Neural progenitor cell (in vitro differentiated cells): ENCODE measurements around the gene ITGA3. TPM values are rescaled to one million over a fixed set of nuclear protein-coding genes. Genes with fewer than 3 reads are reported as not detected.

Experiments used
- DNase-seq: peaks from one replicate; pipeline ENCODE4 v3.0.0-alpha.2; 2016; ENCODE audit warnings: low spot score
- H2AFZ ChIP-seq: fragments of 200-600 bp; sonication (generic); replicated peaks from 2 replicates; pipeline ENCODE4 v1.6.1; 2016; ENCODE audit warnings: antibody characterized with exemption
- H3F3A ChIP-seq: fragments of 200-600 bp; sonication (generic); 2 replicates; pipeline ENCODE4 v1.6.1; 2016; ENCODE audit warnings: antibody characterized with exemption, low read depth
- H3K27ac ChIP-seq: fragments of 200-600 bp; sonication (generic); 2 replicates; pipeline ENCODE4 v1.5.1; 2016; ENCODE audit warnings: mild to moderate bottlenecking
- H3K27me3 ChIP-seq: fragments of 200-600 bp; sonication (generic); 2 replicates; pipeline ENCODE4 v1.6.1; 2016; ENCODE audit warnings: mild to moderate bottlenecking, moderate library complexity
- H3K36me3 ChIP-seq: fragments of 200-600 bp; sonication (generic); 2 replicates; pipeline ENCODE4 v1.5.1; 2016
- H3K4me1 ChIP-seq: fragments of 200-600 bp; sonication (generic); 2 replicates; pipeline ENCODE4 v1.6.1; 2016; ENCODE audit warnings: mixed run types
- H3K4me2 ChIP-seq: fragments of 200-600 bp; sonication (generic); 2 replicates; pipeline ENCODE4 v1.6.1; 2016
- H3K4me3 ChIP-seq: fragments of 200-600 bp; sonication (generic); 2 replicates; pipeline ENCODE4 v1.5.1; 2016
- H3K79me2 ChIP-seq: fragments of 200-600 bp; sonication (generic); 2 replicates; pipeline ENCODE4 v1.6.1; 2016; ENCODE audit warnings: low read depth
- H3K9ac ChIP-seq: fragments of 200-600 bp; sonication (generic); 2 replicates; pipeline ENCODE4 v1.6.1; 2016
- H3K9me3 ChIP-seq: fragments of 200-600 bp; sonication (generic); 2 replicates; pipeline ENCODE4 v1.5.1; 2016; ENCODE audit warnings: low read depth
- H4K20me1 ChIP-seq: fragments of 200-600 bp; sonication (generic); 2 replicates; pipeline ENCODE4 v1.6.1; 2016; ENCODE audit warnings: low read depth
- H3K27ac Mint-ChIP-seq: 3 replicates; pipeline ENCODE4 v1.8.0; 2021; ENCODE audit warnings: mixed read lengths
- H3K27me3 Mint-ChIP-seq: 2 replicates; pipeline ENCODE4 v1.8.0; 2022; ENCODE audit warnings: low read depth, mild to moderate bottlenecking, inconsistent platforms, moderate library complexity, mixed read lengths; ENCODE audit not compliant: insufficient read depth
- H3K36me3 Mint-ChIP-seq: 3 replicates; pipeline ENCODE4 v1.8.0; 2021; ENCODE audit warnings: mixed read lengths
- H3K4me1 Mint-ChIP-seq: 3 replicates; pipeline ENCODE4 v1.8.0; 2021; ENCODE audit warnings: mixed read lengths
- H3K4me3 Mint-ChIP-seq: 3 replicates; pipeline ENCODE4 v1.8.0; 2021; ENCODE audit warnings: mild to moderate bottlenecking, moderate library complexity, mixed read lengths
- H3K9me3 Mint-ChIP-seq: 3 replicates; pipeline ENCODE4 v1.8.0; 2020; ENCODE audit warnings: mixed read lengths
- EZH2 ChIP-seq: fragments of 200-600 bp; sonication (generic); IDR thresholded peaks from 2 replicates; pipeline ENCODE4 v1.6.1; 2017; ENCODE audit warnings: antibody characterized with exemption, mild to moderate bottlenecking, moderate library complexity
- EZH2phosphoT487 ChIP-seq: fragments of 200-600 bp; sonication (generic); IDR thresholded peaks from 2 replicates; pipeline ENCODE4 v1.6.1; 2017; ENCODE audit warnings: antibody characterized with exemption
- total RNA-seq: library from RNA; depleted of rRNA; stranded (reverse); fragments of >200 nt; gene quantifications from 2 replicates; pipeline ENCODE4 v1.2.3, GENCODE V29; 2015; ENCODE audit warnings: low replicate concordance
- TF ChIP-seq, protein P1 (sequence below): fragments of 200-600 bp; sonication (generic); IDR thresholded peaks from 2 replicates; pipeline ENCODE4 v1.5.1; 2017; ENCODE audit warnings: antibody characterized with exemption, mild to moderate bottlenecking

ITGA3 gene
- total RNA-seq, 1 donor from 2014 or later, result 7.7 TPM

DNA sequence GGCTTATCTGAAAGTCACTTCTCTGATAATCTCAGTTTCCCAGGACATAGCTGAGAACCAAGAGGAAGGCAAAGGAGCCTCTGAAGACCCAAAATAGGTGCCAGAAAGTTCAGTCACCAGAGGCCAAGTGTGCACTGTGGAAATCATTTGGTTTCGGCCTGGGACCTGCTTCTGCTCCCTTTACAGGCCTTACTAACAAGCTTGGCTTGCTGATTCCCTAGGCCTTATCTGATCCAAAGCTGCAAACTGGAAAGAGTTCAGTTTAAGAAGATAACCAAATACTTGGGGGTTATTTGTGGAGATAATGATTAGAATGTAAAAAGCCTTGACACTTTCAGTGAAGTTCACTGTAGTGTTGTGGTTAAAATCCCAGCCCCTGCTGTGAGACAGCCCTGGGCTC, 17.0 kb downstream of the ITGA3 start:
- H3K36me3 ChIP-seq, result no peaks in the 10 kb centered on the region
- no peaks in the 10 kb centered on the region for H3K4me1 ChIP-seq
- no peak overlapping the region for H3K9ac ChIP-seq
- Mint-ChIP-seq H3K27ac (no peak overlapping the region), H3K4me1 (peaks cover 2% of the 10 kb centered on the region), H3K27me3 (peaks cover 7% of the 10 kb centered on the region), H3K9me3 (no peaks in the 10 kb centered on the region), H3K4me3 (no peak overlapping the region), H3K36me3 (no peaks in the 10 kb centered on the region)
- no peaks in the 10 kb centered on the region for H3F3A ChIP-seq
- H3K4me2 ChIP-seq, result no peak overlapping the region
- H4K20me1 ChIP-seq, result no peaks in the 10 kb centered on the region
- no peaks in the 10 kb centered on the region for H3K9me3 ChIP-seq
- no peak overlapping the region for H2AFZ ChIP-seq
- H3K27me3 ChIP-seq, result no peaks in the 10 kb centered on the region
- H3K79me2 ChIP-seq, result no peaks in the 10 kb centered on the region
- H3K4me3 ChIP-seq, result no peak overlapping the region
- DNase-seq, result no peak
- TF ChIP-seq EZH2phosphoT487 (no peak), EZH2 (no peak)
- TF ChIP-seq, protein P1, sequence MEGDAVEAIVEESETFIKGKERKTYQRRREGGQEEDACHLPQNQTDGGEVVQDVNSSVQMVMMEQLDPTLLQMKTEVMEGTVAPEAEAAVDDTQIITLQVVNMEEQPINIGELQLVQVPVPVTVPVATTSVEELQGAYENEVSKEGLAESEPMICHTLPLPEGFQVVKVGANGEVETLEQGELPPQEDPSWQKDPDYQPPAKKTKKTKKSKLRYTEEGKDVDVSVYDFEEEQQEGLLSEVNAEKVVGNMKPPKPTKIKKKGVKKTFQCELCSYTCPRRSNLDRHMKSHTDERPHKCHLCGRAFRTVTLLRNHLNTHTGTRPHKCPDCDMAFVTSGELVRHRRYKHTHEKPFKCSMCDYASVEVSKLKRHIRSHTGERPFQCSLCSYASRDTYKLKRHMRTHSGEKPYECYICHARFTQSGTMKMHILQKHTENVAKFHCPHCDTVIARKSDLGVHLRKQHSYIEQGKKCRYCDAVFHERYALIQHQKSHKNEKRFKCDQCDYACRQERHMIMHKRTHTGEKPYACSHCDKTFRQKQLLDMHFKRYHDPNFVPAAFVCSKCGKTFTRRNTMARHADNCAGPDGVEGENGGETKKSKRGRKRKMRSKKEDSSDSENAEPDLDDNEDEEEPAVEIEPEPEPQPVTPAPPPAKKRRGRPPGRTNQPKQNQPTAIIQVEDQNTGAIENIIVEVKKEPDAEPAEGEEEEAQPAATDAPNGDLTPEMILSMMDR, result no peak
- H3K27ac ChIP-seq, result no peak overlapping the region

DNA sequence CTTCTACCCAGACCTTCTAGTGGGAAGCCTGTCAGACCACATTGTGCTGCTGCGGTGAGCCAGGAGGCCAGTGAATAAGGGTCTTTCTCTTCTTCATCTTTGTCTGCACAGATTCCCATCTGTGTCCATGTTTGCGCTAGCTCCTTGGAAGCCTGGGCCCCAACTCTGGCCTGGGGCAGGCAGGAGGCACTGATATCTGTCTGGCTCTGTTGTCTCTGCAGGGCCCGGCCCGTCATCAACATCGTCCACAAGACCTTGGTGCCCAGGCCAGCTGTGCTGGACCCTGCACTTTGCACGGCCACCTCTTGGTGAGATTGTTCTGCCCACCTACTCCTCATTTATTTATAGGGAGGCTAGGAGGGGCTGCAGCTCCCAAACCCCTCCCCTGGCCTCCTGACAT, 18.3 kb downstream of the ITGA3 start:
- Histone ChIP-seq H3F3A (no peaks in the 10 kb centered on the region), H3K4me2 (no peak overlapping the region), H3K9me3 (no peaks in the 10 kb centered on the region), H3K9ac (no peak overlapping the region), H3K36me3 (no peaks in the 10 kb centered on the region), H2AFZ (no peak overlapping the region), H3K27ac (no peak overlapping the region), H4K20me1 (no peaks in the 10 kb centered on the region), H3K4me1 (no peaks in the 10 kb centered on the region), H3K79me2 (no peaks in the 10 kb centered on the region), H3K27me3 (no peaks in the 10 kb centered on the region), H3K4me3 (no peak overlapping the region)
- Mint-ChIP-seq H3K9me3 (no peaks in the 10 kb centered on the region), H3K27ac (no peak overlapping the region), H3K27me3 (peaks cover 7% of the 10 kb centered on the region), H3K4me3 (no peak overlapping the region), H3K36me3 (no peaks in the 10 kb centered on the region), H3K4me1 (peaks cover 2% of the 10 kb centered on the region)
- TF ChIP-seq, protein P1, result no peak
- no peak for DNase-seq

DNA sequence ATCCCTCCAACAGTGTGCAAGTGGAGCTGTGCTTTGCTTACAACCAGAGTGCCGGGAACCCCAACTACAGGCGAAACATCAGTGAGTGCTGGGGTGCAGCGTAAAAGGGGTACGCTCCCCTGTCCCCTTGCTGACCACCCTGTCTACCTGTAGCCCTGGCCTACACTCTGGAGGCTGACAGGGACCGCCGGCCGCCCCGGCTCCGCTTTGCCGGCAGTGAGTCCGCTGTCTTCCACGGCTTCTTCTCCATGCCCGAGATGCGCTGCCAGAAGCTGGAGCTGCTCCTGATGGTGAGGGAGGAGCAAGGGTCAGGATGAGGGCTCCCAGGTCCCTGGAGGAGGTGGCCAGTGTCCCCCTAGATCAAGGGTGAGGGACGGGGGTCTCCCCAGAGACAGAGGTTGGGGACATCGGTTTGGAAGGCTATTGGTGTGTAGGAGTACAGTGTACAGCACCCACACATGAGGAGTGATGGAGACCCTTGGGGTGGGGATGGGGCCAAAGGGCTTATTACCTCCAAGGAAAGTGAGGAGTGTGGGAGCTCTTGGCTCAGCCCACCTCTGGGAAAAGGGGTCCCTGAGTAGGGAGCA, 19.6 kb downstream of the ITGA3 start:
- Histone ChIP-seq H3F3A (no peaks in the 10 kb centered on the region), H3K4me2 (no peak overlapping the region), H4K20me1 (no peaks in the 10 kb centered on the region), H3K27me3 (no peaks in the 10 kb centered on the region), H3K36me3 (no peaks in the 10 kb centered on the region), H3K79me2 (no peaks in the 10 kb centered on the region), H3K9me3 (no peaks in the 10 kb centered on the region), H2AFZ (no peak overlapping the region), H3K4me3 (no peak overlapping the region), H3K27ac (no peak overlapping the region), H3K4me1 (no peaks in the 10 kb centered on the region), H3K9ac (no peak overlapping the region)
- no peak for DNase-seq
- H3K27me3 Mint-ChIP-seq, result peaks cover 8% of the 10 kb centered on the region
- no peaks in the 10 kb centered on the region for H3K36me3 Mint-ChIP-seq
- peaks cover 2% of the 10 kb centered on the region for H3K4me1 Mint-ChIP-seq
- H3K27ac Mint-ChIP-seq, result no peak overlapping the region
- no peaks in the 10 kb centered on the region for H3K9me3 Mint-ChIP-seq
- TF ChIP-seq, protein P1, result no peak
- TF ChIP-seq EZH2 (no peak), EZH2phosphoT487 (no peak)
- H3K4me3 Mint-ChIP-seq, result no peak overlapping the region
